WTC11 (cell line): ENCODE data around the gene TBC1D19. TPM values are rescaled to one million over a fixed set of nuclear protein-coding genes. Genes with fewer than 3 reads are reported as not detected.

Source experiments
- ATAC-seq: fragments of 200-7000 bp; cut with Tn5 transposase; 2 replicates; pipeline ENCODE4 v1.10.0; 2021; ENCODE audit warnings: mild to moderate bottlenecking, moderate library complexity
- CTCF ChIA-PET: fragments of 300-600 bp; sonication (Branson Sonifier 250); formaldehyde crosslinking; loops from one replicate; lab custom pipeline; 2021; ENCODE audit warnings: antibody characterized with exemption; lab: Charles Lee
- POLR2A ChIA-PET: fragments of 350-600 bp; sonication (Branson Sonifier 250); formaldehyde crosslinking; loops from one replicate; lab custom pipeline; 2021; ENCODE audit warnings: antibody characterized with exemption; lab: Charles Lee
- DNase-seq: peaks from one replicate; pipeline ENCODE4 v3.0.0; 2021; ENCODE audit warnings: low spot score
- H3K27ac Mint-ChIP-seq: 2 replicates; pipeline ENCODE4 v1.8.0; 2021; ENCODE audit warnings: mixed read lengths
- H3K27me3 Mint-ChIP-seq: 2 replicates; pipeline ENCODE4 v1.8.0; 2021; ENCODE audit warnings: low read depth, mild to moderate bottlenecking, moderate library complexity, mixed read lengths
- H3K36me3 Mint-ChIP-seq: 2 replicates; pipeline ENCODE4 v1.8.0; 2021; ENCODE audit warnings: mixed read lengths
- H3K4me1 Mint-ChIP-seq: 2 replicates; pipeline ENCODE4 v1.8.0; 2022; ENCODE audit warnings: mixed read lengths
- H3K4me3 Mint-ChIP-seq: 2 replicates; pipeline ENCODE4 v1.8.0; 2021; ENCODE audit warnings: mild to moderate bottlenecking, moderate library complexity, mixed read lengths
- H3K9me3 Mint-ChIP-seq: 2 replicates; pipeline ENCODE4 v1.8.0; 2021; ENCODE audit warnings: mixed read lengths
- AFF4 ChIP-seq: sonication (generic); formaldehyde crosslinking; IDR thresholded peaks from 2 replicates; pipeline ENCODE4 v1.8.1; 2023; ENCODE audit warnings: mild to moderate bottlenecking, missing genetic modification reagents, borderline replicate concordance
- CREM ChIP-seq: sonication (generic); formaldehyde crosslinking; IDR thresholded peaks from 2 replicates; pipeline ENCODE4 v1.8.1; 2022; ENCODE audit warnings: mild to moderate bottlenecking, missing genetic modification reagents, moderate library complexity
- E2F1 ChIP-seq: sonication (generic); formaldehyde crosslinking; IDR thresholded peaks from 2 replicates; pipeline ENCODE4 v1.8.0; 2022; ENCODE audit warnings: mild to moderate bottlenecking, missing genetic modification reagents
- EMX1 ChIP-seq: fragments of 250-450 bp; sonication (Bioruptor Pico); IDR thresholded peaks from 2 replicates; pipeline ENCODE4 v1.8.0; 2021; ENCODE audit warnings: mild to moderate bottlenecking
- ERG ChIP-seq: fragments of 250-450 bp; sonication (Bioruptor Pico); IDR thresholded peaks from 2 replicates; pipeline ENCODE4 v1.8.0; 2021; ENCODE audit warnings: mild to moderate bottlenecking
- ESRRA ChIP-seq: sonication (generic); formaldehyde crosslinking; IDR thresholded peaks from 2 replicates; pipeline ENCODE4 v1.8.1; 2022; ENCODE audit warnings: mild to moderate bottlenecking, missing genetic modification reagents, borderline replicate concordance
- GABPB1 ChIP-seq: sonication (generic); formaldehyde crosslinking; IDR thresholded peaks from 2 replicates; pipeline ENCODE4 v1.8.1; 2023; ENCODE audit warnings: mild to moderate bottlenecking, missing genetic modification reagents
- GRHL2 ChIP-seq: fragments of 250-450 bp; sonication (Bioruptor Pico); IDR thresholded peaks from 2 replicates; pipeline ENCODE4 v1.8.0; 2022; ENCODE audit warnings: mild to moderate bottlenecking, moderate library complexity; ENCODE audit not compliant: insufficient replicate concordance, severe bottlenecking
- HMGA2 ChIP-seq: fragments of 250-450 bp; sonication (Bioruptor Pico); IDR thresholded peaks from 2 replicates; pipeline ENCODE4 v1.4.0; 2021; ENCODE audit warnings: mild to moderate bottlenecking, moderate library complexity
- NR2C2 ChIP-seq: sonication (generic); formaldehyde crosslinking; IDR thresholded peaks from 2 replicates; pipeline ENCODE4 v1.8.0; 2022; ENCODE audit warnings: mild to moderate bottlenecking, missing genetic modification reagents
- PRRX2 ChIP-seq: fragments of 250-450 bp; sonication (Bioruptor Pico); IDR thresholded peaks from 2 replicates; pipeline ENCODE4 v1.8.0; 2021; ENCODE audit warnings: mild to moderate bottlenecking
- RELA ChIP-seq: sonication (generic); formaldehyde crosslinking; IDR thresholded peaks from 2 replicates; pipeline ENCODE4 v1.8.1; 2022; ENCODE audit warnings: missing genetic modification reagents, mild to moderate bottlenecking, borderline replicate concordance
- SMAD4 ChIP-seq: sonication (generic); formaldehyde crosslinking; IDR thresholded peaks from 2 replicates; pipeline ENCODE4 v1.8.0; 2022; ENCODE audit warnings: mild to moderate bottlenecking, missing genetic modification reagents
- TCF7 ChIP-seq: sonication (generic); formaldehyde crosslinking; IDR thresholded peaks from 2 replicates; pipeline ENCODE4 v1.8.0; 2022; ENCODE audit warnings: mild to moderate bottlenecking, low read depth, missing genetic modification reagents, moderate library complexity
- TEAD1 ChIP-seq: sonication (generic); formaldehyde crosslinking; IDR thresholded peaks from 2 replicates; pipeline ENCODE4 v1.8.0; 2022; ENCODE audit warnings: mild to moderate bottlenecking, missing genetic modification reagents
- TEAD4 ChIP-seq: sonication (generic); formaldehyde crosslinking; IDR thresholded peaks from 2 replicates; pipeline ENCODE4 v1.8.0; 2022; ENCODE audit warnings: mild to moderate bottlenecking, missing genetic modification reagents
- TP53 ChIP-seq: sonication (generic); formaldehyde crosslinking; IDR thresholded peaks from 2 replicates; pipeline ENCODE4 v1.8.1; 2023; ENCODE audit warnings: mild to moderate bottlenecking, missing genetic modification reagents
- USF1 ChIP-seq: sonication (generic); formaldehyde crosslinking; IDR thresholded peaks from 2 replicates; pipeline ENCODE4 v1.8.0; 2022; ENCODE audit warnings: mild to moderate bottlenecking, missing genetic modification reagents
- ZNF219 ChIP-seq: sonication (generic); formaldehyde crosslinking; IDR thresholded peaks from 2 replicates; pipeline ENCODE4 v1.8.0; 2023; ENCODE audit warnings: missing genetic modification reagents, mild to moderate bottlenecking, borderline replicate concordance
- ZNF232 ChIP-seq: sonication (generic); formaldehyde crosslinking; IDR thresholded peaks from 2 replicates; pipeline ENCODE4 v1.8.0; 2022; ENCODE audit warnings: mild to moderate bottlenecking, missing genetic modification reagents
- ZNF317 ChIP-seq: sonication (generic); formaldehyde crosslinking; IDR thresholded peaks from 2 replicates; pipeline ENCODE4 v1.8.1; 2023; ENCODE audit warnings: low read depth, mild to moderate bottlenecking, moderate library complexity, missing genetic modification reagents, borderline replicate concordance
- ZNF423 ChIP-seq: fragments of 250-450 bp; sonication (Bioruptor Pico); IDR thresholded peaks from 2 replicates; pipeline ENCODE4 v2.1.2; 2022; ENCODE audit warnings: mild to moderate bottlenecking, moderate library complexity
- ZNF425 ChIP-seq: fragments of 250-450 bp; sonication (Bioruptor Pico); conservative IDR thresholded peaks from 2 replicates; pipeline ENCODE4 v1.9.0; 2021; ENCODE audit warnings: mild to moderate bottlenecking
- ZSCAN18 ChIP-seq: fragments of 250-450 bp; sonication (Bioruptor Pico); IDR thresholded peaks from 2 replicates; pipeline ENCODE4 v2.1.2; 2022; ENCODE audit warnings: mild to moderate bottlenecking, moderate library complexity
- total RNA-seq: library from RNA; stranded (reverse); gene quantifications from 3 replicates; pipeline ENCODE4 v1.2.3, GENCODE V29; 2021

The TBC1D19 gene
- total RNA-seq, 1 experiment from 2014 or later: 2.1 TPM

GRCh38 chr4:26700110-26700509 is 116.2 kb downstream of the TBC1D19 start (continued):
- no peak for TF ChIP-seq SMAD4 (CRISPR knock-in tag)
- TF ChIP-seq ZNF423 (CRISPR knock-in tag): no peak
- TF ChIP-seq GRHL2 (CRISPR knock-in tag): no peak
- TF ChIP-seq HMGA2 (CRISPR knock-in tag): no peak
- TF ChIP-seq ZNF232: no peak
- no peak for TF ChIP-seq ZNF219 (CRISPR knock-in tag)
- TF ChIP-seq NR2C2 (CRISPR knock-in tag): no peak
- TF ChIP-seq, all 79 proteins: peak for 0

GRCh38 chr4:26701095-26701494 is 117.2 kb downstream of the TBC1D19 start:
- CTCF ChIA-PET: no interaction called here
- TF ChIP-seq ERG (CRISPR knock-in tag) (no peak), PRRX2 (CRISPR knock-in tag) (no peak), ZNF317 (no peak), ZSCAN18 (CRISPR knock-in tag) (no peak), RELA (no peak), TP53 (CRISPR knock-in tag) (no peak), CREM (CRISPR knock-in tag) (no peak), ZNF425 (no peak)
- TF ChIP-seq, all 79 proteins: peak for 0
- Mint-ChIP-seq H3K9me3 (peaks cover 25% of the 10 kb centered on the region), H3K4me3 (no peak overlapping the region), H3K4me1 (no peaks in the 10 kb centered on the region), H3K27ac (no peak overlapping the region), H3K36me3 (peaks cover 14% of the 10 kb centered on the region), H3K27me3 (no peaks in the 10 kb centered on the region)
- POLR2A ChIA-PET: no interaction called here
- ATAC-seq (no peak), DNase-seq (no peak)

GRCh38 chr4:26701786-26702227 is 117.9 kb downstream of the TBC1D19 start:
- H3K27me3 Mint-ChIP-seq: no peaks in the 10 kb centered on the region
- H3K27ac Mint-ChIP-seq: no peak overlapping the region
- H3K9me3 Mint-ChIP-seq: peaks cover 18% of the 10 kb centered on the region
- H3K36me3 Mint-ChIP-seq: peaks cover 7% of the 10 kb centered on the region
- ChIA-PET POLR2A (no interaction called here), CTCF (no interaction called here)
- H3K4me3 Mint-ChIP-seq: no peak overlapping the region
- H3K4me1 Mint-ChIP-seq: 0 out of 2 replicates have a peak, but pooled peaks cover 1% of the 10 kb centered on the region
- no peak for ATAC-seq
- no peak for DNase-seq
- TF ChIP-seq ZNF219 (CRISPR knock-in tag) (no peak), TCF7 (CRISPR knock-in tag) (no peak), EMX1 (CRISPR knock-in tag) (no peak), ZSCAN18 (CRISPR knock-in tag) (no peak), USF1 (CRISPR knock-in tag) (no peak), GABPB1 (CRISPR knock-in tag) (no peak), E2F1 (CRISPR knock-in tag) (no peak), TEAD1 (CRISPR knock-in tag) (no peak), AFF4 (no peak), ESRRA (no peak), TEAD4 (CRISPR knock-in tag) (no peak)
